H9 (cell line): Measurements from ENCODE around the gene EIF2D. TPM values are rescaled to one million over a fixed set of nuclear protein-coding genes. Genes with fewer than 3 reads are reported as not detected.
A peak's percentile ranks its signal among the peaks of the same experiment; 100 is the strongest.

Experiments
- DNase-seq: peaks from one replicate; pipeline ENCODE4 v3.0.0-alpha.2; 2017
- H2AFZ ChIP-seq: one replicate; pipeline ENCODE4 v1.6.1; 2013; ENCODE audit warnings: mild to moderate bottlenecking, low read length, control low read depth, moderate library complexity
- H2AK5ac ChIP-seq: 2 replicates; pipeline ENCODE4 v1.6.1; 2013; ENCODE audit warnings: low read length, control low read depth, mixed read lengths; ENCODE audit not compliant: insufficient read length
- H2BK120ac ChIP-seq: one replicate; pipeline ENCODE4 v1.6.1; 2013; ENCODE audit warnings: low read depth, mild to moderate bottlenecking, low read length, control low read depth, inconsistent platforms; ENCODE audit not compliant: poor library complexity, severe bottlenecking
- H2BK12ac ChIP-seq: 2 replicates; pipeline ENCODE4 v1.6.1; 2013; ENCODE audit warnings: low read length, control low read depth, mixed read lengths, low read depth; ENCODE audit not compliant: insufficient read length
- H2BK15ac ChIP-seq: 2 replicates; pipeline ENCODE4 v1.6.1; 2013; ENCODE audit warnings: low read depth, low read length, control low read depth
- H2BK20ac ChIP-seq: one replicate; pipeline ENCODE4 v1.6.1; 2013; ENCODE audit warnings: low read depth, mild to moderate bottlenecking, low read length, control low read depth, inconsistent platforms; ENCODE audit not compliant: poor library complexity, severe bottlenecking
- H2BK5ac ChIP-seq: 2 replicates; pipeline ENCODE4 v1.6.1; 2013; ENCODE audit warnings: low read length, control low read depth, mixed read lengths; ENCODE audit not compliant: insufficient read length
- H3K14ac ChIP-seq: 2 replicates; pipeline ENCODE4 v1.6.1; 2013; ENCODE audit warnings: low read length, control low read depth; ENCODE audit not compliant: insufficient read depth
- H3K18ac ChIP-seq: 2 replicates; pipeline ENCODE4 v1.6.1; 2013; ENCODE audit warnings: low read depth, mild to moderate bottlenecking, mixed read lengths, low read length, control low read depth; ENCODE audit not compliant: insufficient read length
- H3K23ac ChIP-seq: 2 replicates; pipeline ENCODE4 v1.6.1; 2013; ENCODE audit warnings: low read length, control low read depth, mixed read lengths, low read depth; ENCODE audit not compliant: insufficient read length
- H3K23me2 ChIP-seq: 2 replicates; pipeline ENCODE4 v1.6.1; 2013; ENCODE audit warnings: low read depth, mild to moderate bottlenecking, mixed read lengths, low read length, control low read depth; ENCODE audit not compliant: insufficient read length, poor library complexity, severe bottlenecking
- H3K27ac ChIP-seq: 2 replicates; pipeline ENCODE4 v1.5.1; 2013; ENCODE audit warnings: low read length, control low read depth, mixed read lengths, low read depth; ENCODE audit not compliant: insufficient read length
- H3K27me3 ChIP-seq: 2 replicates; pipeline ENCODE4 v1.6.1; 2013; ENCODE audit warnings: low read length, control low read depth, inconsistent platforms; ENCODE audit not compliant: insufficient read depth
- H3K4ac ChIP-seq: 2 replicates; pipeline ENCODE4 v1.6.1; 2013; ENCODE audit warnings: low read depth, mild to moderate bottlenecking, control low read depth, inconsistent platforms, low read length, moderate library complexity
- H3K4me1 ChIP-seq: 2 replicates; pipeline ENCODE4 v1.6.1; 2013; ENCODE audit warnings: low read length, control low read depth, inconsistent platforms; ENCODE audit not compliant: insufficient read depth
- H3K4me2 ChIP-seq: 2 replicates; pipeline ENCODE4 v1.6.1; 2013; ENCODE audit warnings: low read length, control low read depth, mixed read lengths; ENCODE audit not compliant: insufficient read length, insufficient read depth
- H3K56ac ChIP-seq: 2 replicates; pipeline ENCODE4 v1.6.1; 2013; ENCODE audit warnings: low read depth, mild to moderate bottlenecking, mixed read lengths, low read length, control low read depth; ENCODE audit not compliant: insufficient read length
- H3K79me1 ChIP-seq: 2 replicates; pipeline ENCODE4 v1.6.1; 2013; ENCODE audit warnings: low read depth, mild to moderate bottlenecking, moderate library complexity, low read length, control low read depth, inconsistent platforms; ENCODE audit not compliant: insufficient read depth, poor library complexity, severe bottlenecking
- H3K79me2 ChIP-seq: 2 replicates; pipeline ENCODE4 v1.6.1; 2013; ENCODE audit warnings: low read length, control low read depth, inconsistent platforms; ENCODE audit not compliant: insufficient read depth
- H3K9ac ChIP-seq: 2 replicates; pipeline ENCODE4 v1.6.1; 2013; ENCODE audit warnings: low read length, control low read depth, mixed read lengths; ENCODE audit not compliant: insufficient read length; ENCODE audit errors: extremely low read depth
- H3K9me3 ChIP-seq: one replicate; pipeline ENCODE4 v1.6.1; 2013; ENCODE audit warnings: low read depth, low read length, inconsistent platforms; ENCODE audit not compliant: control insufficient read depth
- H3T11ph ChIP-seq: one replicate; pipeline ENCODE4 v1.6.1; 2013; ENCODE audit warnings: mild to moderate bottlenecking, low read length, control low read depth, inconsistent platforms
- H4K20me1 ChIP-seq: one replicate; pipeline ENCODE4 v1.6.1; 2013; ENCODE audit not compliant: control insufficient read depth, insufficient read length, insufficient read depth
- H4K5ac ChIP-seq: 2 replicates; pipeline ENCODE4 v1.6.1; 2013; ENCODE audit warnings: low read depth, mild to moderate bottlenecking, mixed read lengths, low read length, control low read depth; ENCODE audit not compliant: insufficient read length
- H4K8ac ChIP-seq: replicated peaks from 2 replicates; pipeline ENCODE4 v1.6.1; 2013; ENCODE audit warnings: low read length, control low read depth, mixed read lengths, low read depth; ENCODE audit not compliant: insufficient read length
- H4K91ac ChIP-seq: 2 replicates; pipeline ENCODE4 v1.6.1; 2013; ENCODE audit warnings: low read depth, mild to moderate bottlenecking, moderate library complexity, mixed read lengths, low read length, control low read depth; ENCODE audit not compliant: insufficient read length
- H3K27ac Mint-ChIP-seq, 3 experiments: 2 replicates in 2 of 3; 3 replicates in 1 of 3; pipeline ENCODE4 v1.8.0; 2020 to 2021; ENCODE audit warnings: mixed read lengths in 3 of 3, mild to moderate bottlenecking in 1 of 3, moderate library complexity in 1 of 3
- H3K27me3 Mint-ChIP-seq: 2 replicates; pipeline ENCODE4 v1.8.0; 2021; ENCODE audit warnings: low read depth, mild to moderate bottlenecking, moderate library complexity, mixed read lengths
- H3K36me3 Mint-ChIP-seq, 3 experiments: 2 replicates in 2 of 3; 3 replicates in 1 of 3; pipeline ENCODE4 v1.8.0; 2020 to 2021; ENCODE audit warnings: low read depth in 3 of 3, mixed read lengths in 3 of 3; ENCODE audit not compliant: insufficient read depth in 1 of 3
- H3K4me1 Mint-ChIP-seq, 2 experiments: 2 replicates each; pipeline ENCODE4 v1.8.0; 2020; ENCODE audit warnings: mixed read lengths in 2 of 2
- H3K4me3 Mint-ChIP-seq, 2 experiments: 2 replicates in 1 of 2; 3 replicates in 1 of 2; pipeline ENCODE4 v1.8.0; 2020 to 2021; ENCODE audit warnings: mild to moderate bottlenecking in 2 of 2, mixed read lengths in 2 of 2, moderate library complexity in 1 of 2
- H3K9me3 Mint-ChIP-seq, 2 experiments: 2 replicates in 1 of 2; 3 replicates in 1 of 2; pipeline ENCODE4 v1.8.0; 2020; ENCODE audit warnings: mild to moderate bottlenecking in 2 of 2, mixed read lengths in 2 of 2, moderate library complexity in 1 of 2
- CTCF ChIP-seq: fragments of 200-600 bp; sonication (generic); conservative IDR thresholded peaks from 3 replicates; pipeline ENCODE4 v1.8.0; 2021; ENCODE audit warnings: antibody characterized with exemption, mild to moderate bottlenecking
- WGBS: extraction: QIAGEN DNeasy Blood & Tissue Kit; methylation state at CpG from one replicate; pipeline ENCODE4 v1.1.7; 2013; ENCODE audit warnings: missing lambda C conversion rate, low lambda C conversion rate, mixed read lengths; ENCODE audit not compliant: insufficient read length; ENCODE audit errors: extremely low coverage; 5-methylcytosine and 5-hydroxymethylcytosine counted together
- total RNA-seq: library from RNA; stranded (reverse); gene quantifications from 2 replicates; pipeline ENCODE4 v1.2.1, GENCODE V29; 2021

The EIF2D gene
- total RNA-seq, 1 experiment from 2014 or later: 35.8 TPM

- H3K36me3 Mint-ChIP-seq: no peaks in the 10 kb centered on the region
- no peak overlapping the region for H2BK20ac ChIP-seq
- H3K23ac ChIP-seq: no peak overlapping the region
- H3K9me3 ChIP-seq: no peaks in the 10 kb centered on the region
- no peak overlapping the region for H2AFZ ChIP-seq
- no peak overlapping the region for H4K5ac ChIP-seq
- H3K18ac ChIP-seq: no peak overlapping the region
- no peak overlapping the region for H3K56ac ChIP-seq
- no peak for TF ChIP-seq CTCF
- H4K91ac ChIP-seq: no peak overlapping the region
- H3K9me3 Mint-ChIP-seq: no peaks in the 10 kb centered on the region
- no peak overlapping the region for H3T11ph ChIP-seq
- no peak overlapping the region for H2AK5ac ChIP-seq
- H3K9ac ChIP-seq: no peak overlapping the region
- H3K27me3 Mint-ChIP-seq: peaks cover 71% of the 10 kb centered on the region
- H2BK5ac ChIP-seq: no peak overlapping the region
- no peak overlapping the region for H2BK120ac ChIP-seq
- peaks cover 6% of the 10 kb centered on the region; the same call in 1 of the 2 replicates for H3K27me3 ChIP-seq
- no peak overlapping the region for H3K27ac ChIP-seq
- no peaks in the 10 kb centered on the region for H4K20me1 ChIP-seq
- peaks cover 8% of the 10 kb centered on the region for H3K23me2 ChIP-seq
- no peak overlapping the region for H2BK15ac ChIP-seq
- no peaks in the 10 kb centered on the region for H3K79me1 ChIP-seq
- H3K4me2 ChIP-seq: peak overlapping the region; percentile 75
- no peak overlapping the region for H2BK12ac ChIP-seq
- H3K4me1 ChIP-seq: no peaks in the 10 kb centered on the region
- peaks cover 29 to 32% of the 10 kb centered on the region in 2 experiments for H3K4me1 Mint-ChIP-seq
- H3K79me2 ChIP-seq: no peaks in the 10 kb centered on the region
- H3K4me3 Mint-ChIP-seq: peak overlapping the region; percentile 68 to 81
- DNase-seq: peak; percentile 70
- peak overlapping the region in 1 of 3 experiments; percentile 76; a peak in 1 of 7 replicates for H3K27ac Mint-ChIP-seq
- no peak overlapping the region for H3K4ac ChIP-seq
- no peak overlapping the region for H4K8ac ChIP-seq
- whole genome bisulfite sequencing: no CpG with 5 or more reads among the region's 67 CpGs
- H3K14ac ChIP-seq: peak overlapping the region; percentile 46
Measured at GRCh38 chr1:206556750-206557635, 55.3 kb downstream of the EIF2D start.
